K562 (cell line): ENCODE results near the gene JPT2. TPM values are rescaled to one million over a fixed set of nuclear protein-coding genes. Genes with fewer than 3 reads are reported as not detected.

Experiments
- CBX2 ChIP-seq: fragments of 200-600 bp; sonication (generic); IDR thresholded peaks from one replicate; pipeline ENCODE4 v1.6.1; 2012; ENCODE audit warnings: mild to moderate bottlenecking, low read length, inconsistent platforms; ENCODE audit not compliant: insufficient read depth, poor library complexity, severe bottlenecking
- ETV6 ChIP-seq, 3 experiments: fragments of 150-350 bp in 1 of 3; sonication (generic) in 1 of 3; formaldehyde crosslinking in 1 of 3; IDR thresholded peaks; 2 replicates each; pipeline versions ENCODE4 v1.6.1 to v1.8.0; 2014 to 2022; ENCODE audit warnings: borderline replicate concordance in 2 of 3, low read depth in 2 of 3, antibody characterized with exemption in 1 of 3, low read length in 1 of 3, mild to moderate bottlenecking in 1 of 3, missing genetic modification reagents in 1 of 3
- GTF3C2 ChIP-seq: IDR thresholded peaks from 3 replicates; pipeline ENCODE4 v1.6.1; 2011; ENCODE audit warnings: borderline replicate concordance, mild to moderate bottlenecking, moderate library complexity; ENCODE audit not compliant: insufficient read length; ENCODE audit errors: extremely low read depth
- HDAC1 ChIP-seq, 2 experiments: fragments of 450-650 bp; IDR thresholded peaks; 2 replicates each; pipeline ENCODE4 v1.6.1; 2016 to 2017; ENCODE audit warnings: inconsistent platforms in 1 of 2, mild to moderate bottlenecking in 1 of 2, moderate library complexity in 1 of 2
- KDM5B ChIP-seq: fragments of 200-600 bp; sonication (generic); IDR thresholded peaks from 2 replicates; pipeline ENCODE4 v1.6.1; 2012; ENCODE audit warnings: low read depth, mild to moderate bottlenecking, moderate library complexity, low read length, control low read depth, inconsistent platforms; ENCODE audit not compliant: insufficient replicate concordance
- KLF1 ChIP-seq: fragments of 450-650 bp; IDR thresholded peaks from 2 replicates; pipeline ENCODE4 v1.6.1; 2016; ENCODE audit warnings: missing genetic modification characterization, missing compliant biosample characterization
- LARP7 ChIP-seq: fragments of 450-650 bp; IDR thresholded peaks from 2 replicates; pipeline ENCODE4 v1.6.1; 2016
- NR2F6 ChIP-seq: fragments of 450-650 bp; formaldehyde crosslinking; IDR thresholded peaks from 2 replicates; pipeline ENCODE4 v1.4.0; 2020; ENCODE audit warnings: mild to moderate bottlenecking
- OTX1 ChIP-seq: fragments of 450-650 bp; formaldehyde crosslinking; IDR thresholded peaks from 2 replicates; pipeline ENCODE4 v1.4.0; 2022; ENCODE audit warnings: mild to moderate bottlenecking
- PRDM10 ChIP-seq: fragments of 450-650 bp; IDR thresholded peaks from 2 replicates; pipeline ENCODE4 v1.6.1; 2018; ENCODE audit not compliant: partially characterized antibody
- THRB ChIP-seq: fragments of 450-650 bp; formaldehyde crosslinking; conservative IDR thresholded peaks from 2 replicates; pipeline ENCODE4 v1.4.0; 2022; ENCODE audit warnings: mild to moderate bottlenecking, missing genetic modification characterization
- TOE1 ChIP-seq, 2 experiments: fragments of 450-650 bp in 1 of 2; sonication (generic) in 1 of 2; formaldehyde crosslinking in 1 of 2; IDR thresholded peaks; 2 replicates each; pipeline versions ENCODE4 v1.7.1 to v1.8.0; 2016 to 2022; ENCODE audit warnings: borderline replicate concordance in 2 of 2, mild to moderate bottlenecking in 2 of 2, antibody characterized with exemption in 1 of 2, inconsistent platforms in 1 of 2, low read depth in 1 of 2, missing genetic modification reagents in 1 of 2, moderate library complexity in 1 of 2
- ZBTB26 ChIP-seq: fragments of 450-650 bp; formaldehyde crosslinking; IDR thresholded peaks from 2 replicates; pipeline ENCODE4 v1.4.0; 2022; ENCODE audit warnings: missing genetic modification characterization
- ZFP30 ChIP-seq: fragments of 250-450 bp; sonication (Bioruptor Pico); IDR thresholded peaks from 2 replicates; pipeline ENCODE4 v1.8.0; 2022; ENCODE audit warnings: moderate library complexity, mild to moderate bottlenecking, inconsistent platforms, borderline replicate concordance
- polyA plus RNA-seq, 8 experiments: library from polyadenylated mRNA; depleted of rRNA in 4 of 8; stranded (reverse) in 5 of 8; unstranded in 3 of 8; fragments of >200 nt; fragmentation: Nextera tagmentation in 2 of 8; fragmentation: Illumina TruSeq in 1 of 8; extraction: Ambion mirVana in 2 of 8; extraction: Trizol in 1 of 8; gene quantifications; 2 replicates each; pipeline versions ENCODE4 v1.2.1 to v1.2.3, GENCODE V29; 2011 to 2014; ENCODE audit warnings: inconsistent platforms in 1 of 8, missing spikeins in 1 of 8
- total RNA-seq, 7 experiments: library from RNA; depleted of rRNA in 6 of 7; stranded (reverse); fragments of >200 nt in 6 of 7; fragmentation: Illumina TruSeq in 2 of 7; extraction: Trizol in 2 of 7; gene quantifications; 2 replicates each; pipeline versions ENCODE4 v1.2.1 to v1.2.3, GENCODE V29; 2011 to 2021; ENCODE audit warnings: low replicate concordance in 1 of 7
- TF ChIP-seq, protein P1 (sequence below): fragments of 250-450 bp; sonication (Bioruptor Pico); IDR thresholded peaks from 2 replicates; pipeline ENCODE4 v1.9.0; 2021; ENCODE audit warnings: mild to moderate bottlenecking

JPT2 gene
- total and polyA plus RNA-seq, 9 of the 15 experiments (the other 6 are each of a cell fraction or from before 2014, with no cell fraction given): 25.5 to 133 (median 106) TPM

DNA sequence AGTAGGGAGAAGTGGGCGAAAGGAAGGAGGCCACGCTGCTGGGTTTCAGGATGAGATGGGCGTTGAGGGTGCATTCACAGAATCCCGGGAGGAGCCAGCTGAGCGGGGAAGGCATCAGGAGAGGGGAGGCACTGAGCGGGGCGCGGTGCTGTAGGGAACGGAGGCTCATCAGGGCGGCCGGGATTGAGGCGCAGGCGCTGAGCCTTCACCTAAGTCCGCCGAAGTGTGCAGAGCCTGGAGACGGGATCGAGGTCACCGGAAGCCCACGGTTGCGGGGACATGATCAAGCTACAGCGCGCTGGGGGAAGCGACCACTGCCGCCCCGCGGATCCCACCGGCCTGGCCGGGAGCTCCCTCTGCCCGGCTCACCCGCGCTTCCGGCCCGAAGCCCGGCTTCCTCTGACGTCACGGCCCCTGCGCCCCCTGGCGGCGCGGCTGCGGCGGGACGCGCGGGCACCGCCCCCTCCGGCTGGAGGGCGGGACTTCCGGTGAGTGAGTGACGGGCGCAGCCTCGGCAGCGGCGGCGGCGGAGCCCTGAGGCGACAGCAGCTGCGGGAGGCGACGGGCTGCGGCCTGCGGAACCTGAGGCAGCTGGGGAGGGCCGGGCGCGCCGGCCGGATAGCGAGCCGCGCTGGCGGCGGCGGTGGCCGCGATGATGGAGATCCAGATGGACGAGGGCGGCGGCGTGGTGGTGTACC lies 27.8 kb downstream of the JPT2 start, which contains the start of gene MAPK8IP3 (continued):
- TF ChIP-seq ZBTB26 (CRISPR knock-in tag) (peak; percentile 72; the same call in 1 of the 2 replicates), ZFP30 (no peak), GTF3C2 (no peak), TOE1 (IDR thresholded peaks at IDR 0.05; ENCODE audit: borderline replicate concordance) (no peak; the same call in 1 of the 2 replicates), TOE1 (CRISPR knock-in tag; IDR thresholded peaks at IDR 0.05; ENCODE audit: borderline replicate concordance, low read depth) (0 out of 2 replicates have a peak, but pooled peaks have one; percentile 31), NR2F6 (no peak), LARP7 (peak; percentile 46; the same call in 1 of the 2 replicates), KDM5B (peak; percentile 94), ETV6 (IDR thresholded peaks at IDR 0.05; ENCODE audit: borderline replicate concordance in 1 of 2, low read depth in 2 of 2, low read length in 1 of 2) (no peak), ETV6 (CRISPR knock-in tag; IDR thresholded peaks at IDR 0.05; ENCODE audit: borderline replicate concordance) (no peak), THRB (CRISPR knock-in tag) (0 out of 2 replicates have a peak, but pooled peaks have one; percentile 29), PRDM10 (no peak), OTX1 (CRISPR knock-in tag) (0 out of 2 replicates have a peak, but pooled peaks have one; percentile 53), KLF1 (tag) (peak; percentile 94), HDAC1 (IDR thresholded peaks at IDR 0.05) (peak in 1 of 2 experiments; percentile 89; a peak in 1 of 4 replicates), CBX2 (no peak)
- TF ChIP-seq, protein P1, sequence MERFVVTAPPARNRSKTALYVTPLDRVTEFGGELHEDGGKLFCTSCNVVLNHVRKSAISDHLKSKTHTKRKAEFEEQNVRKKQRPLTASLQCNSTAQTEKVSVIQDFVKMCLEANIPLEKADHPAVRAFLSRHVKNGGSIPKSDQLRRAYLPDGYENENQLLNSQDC (CRISPR knock-in tag): no peak; the same call in 1 of the 2 replicates
